Measurements from ENCODE around the gene ANKFN1.

The ANKFN1 gene

DNA sequence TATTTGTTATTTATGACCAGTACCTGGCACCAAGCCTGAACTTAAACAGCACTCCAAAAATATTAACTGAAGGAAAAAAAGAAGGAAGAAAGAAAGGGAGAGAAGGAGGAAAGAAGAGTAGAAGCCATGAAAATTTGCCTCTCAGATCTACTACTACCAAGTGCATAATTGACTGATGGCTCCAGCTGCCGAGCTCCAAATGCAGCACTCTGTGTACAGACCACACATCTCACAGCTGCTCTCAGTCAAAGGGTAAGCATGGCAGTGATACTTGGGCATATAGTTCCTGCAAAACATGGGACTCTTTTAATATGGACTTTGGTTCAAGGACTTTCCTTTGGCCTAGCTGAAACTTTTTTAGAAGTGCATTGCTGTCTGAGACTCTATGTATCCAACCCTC is 396.2 kb downstream of the ANKFN1 start:
- TF ChIP-seq, protein P1, sequence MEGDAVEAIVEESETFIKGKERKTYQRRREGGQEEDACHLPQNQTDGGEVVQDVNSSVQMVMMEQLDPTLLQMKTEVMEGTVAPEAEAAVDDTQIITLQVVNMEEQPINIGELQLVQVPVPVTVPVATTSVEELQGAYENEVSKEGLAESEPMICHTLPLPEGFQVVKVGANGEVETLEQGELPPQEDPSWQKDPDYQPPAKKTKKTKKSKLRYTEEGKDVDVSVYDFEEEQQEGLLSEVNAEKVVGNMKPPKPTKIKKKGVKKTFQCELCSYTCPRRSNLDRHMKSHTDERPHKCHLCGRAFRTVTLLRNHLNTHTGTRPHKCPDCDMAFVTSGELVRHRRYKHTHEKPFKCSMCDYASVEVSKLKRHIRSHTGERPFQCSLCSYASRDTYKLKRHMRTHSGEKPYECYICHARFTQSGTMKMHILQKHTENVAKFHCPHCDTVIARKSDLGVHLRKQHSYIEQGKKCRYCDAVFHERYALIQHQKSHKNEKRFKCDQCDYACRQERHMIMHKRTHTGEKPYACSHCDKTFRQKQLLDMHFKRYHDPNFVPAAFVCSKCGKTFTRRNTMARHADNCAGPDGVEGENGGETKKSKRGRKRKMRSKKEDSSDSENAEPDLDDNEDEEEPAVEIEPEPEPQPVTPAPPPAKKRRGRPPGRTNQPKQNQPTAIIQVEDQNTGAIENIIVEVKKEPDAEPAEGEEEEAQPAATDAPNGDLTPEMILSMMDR (IDR thresholded peaks at IDR 0.05) = no peak

DNA sequence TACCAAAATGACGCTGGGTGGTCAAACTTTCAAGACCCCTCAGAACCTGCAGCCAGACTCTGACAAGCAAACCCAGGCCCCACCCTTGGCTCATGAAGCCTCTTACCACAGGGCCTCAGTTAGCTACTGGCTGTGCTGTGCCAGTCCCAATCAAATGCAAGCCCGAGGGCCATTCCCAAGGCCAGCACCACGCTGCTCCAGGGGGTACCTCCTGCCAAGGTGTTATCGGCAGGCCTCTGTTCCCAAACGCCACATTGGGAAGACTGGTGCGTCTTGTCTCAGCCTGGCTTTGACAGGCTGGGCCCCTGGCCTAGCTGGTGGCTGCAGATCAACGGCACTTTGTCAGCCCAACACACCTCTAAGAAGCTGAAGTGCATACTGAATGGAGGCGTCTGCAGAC is 404.4 kb downstream of the ANKFN1 start:
- TF ChIP-seq, protein P1 (IDR thresholded peaks at IDR 0.05) = no peak

- TF ChIP-seq, protein P1 (IDR thresholded peaks at IDR 0.05) = no peak
Observed at GRCh38 chr17:56558088-56558487, 404.8 kb downstream of the ANKFN1 start.

Measured in LNCAP (cell line).